ENCODE data around the gene CYP26C1.

DNA sequence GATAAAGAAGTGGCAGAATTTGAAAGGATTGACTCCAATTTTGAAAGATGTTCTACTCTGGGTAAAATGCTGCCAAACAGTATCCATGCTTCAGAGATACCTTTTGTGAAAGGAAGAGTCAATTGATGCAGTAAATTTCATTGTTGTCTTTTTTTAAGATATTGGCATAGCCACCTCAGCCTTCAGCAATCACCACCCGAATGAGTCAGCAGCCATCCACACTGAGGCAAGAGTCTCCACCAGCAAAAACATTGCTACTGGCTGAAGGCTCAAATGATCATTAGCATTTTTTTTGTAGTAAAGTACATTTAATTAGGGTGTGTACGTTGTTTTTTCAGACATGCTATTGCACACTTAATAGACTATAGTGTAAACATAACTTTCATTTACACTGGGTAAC is 31.7 kb upstream of the CYP26C1 start:
- TF ChIP-seq, protein P1, sequence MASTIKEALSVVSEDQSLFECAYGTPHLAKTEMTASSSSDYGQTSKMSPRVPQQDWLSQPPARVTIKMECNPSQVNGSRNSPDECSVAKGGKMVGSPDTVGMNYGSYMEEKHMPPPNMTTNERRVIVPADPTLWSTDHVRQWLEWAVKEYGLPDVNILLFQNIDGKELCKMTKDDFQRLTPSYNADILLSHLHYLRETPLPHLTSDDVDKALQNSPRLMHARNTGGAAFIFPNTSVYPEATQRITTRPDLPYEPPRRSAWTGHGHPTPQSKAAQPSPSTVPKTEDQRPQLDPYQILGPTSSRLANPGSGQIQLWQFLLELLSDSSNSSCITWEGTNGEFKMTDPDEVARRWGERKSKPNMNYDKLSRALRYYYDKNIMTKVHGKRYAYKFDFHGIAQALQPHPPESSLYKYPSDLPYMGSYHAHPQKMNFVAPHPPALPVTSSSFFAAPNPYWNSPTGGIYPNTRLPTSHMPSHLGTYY (CRISPR knock-in tag; IDR thresholded peaks at IDR 0.05): no peak
- TF ChIP-seq, protein P2, sequence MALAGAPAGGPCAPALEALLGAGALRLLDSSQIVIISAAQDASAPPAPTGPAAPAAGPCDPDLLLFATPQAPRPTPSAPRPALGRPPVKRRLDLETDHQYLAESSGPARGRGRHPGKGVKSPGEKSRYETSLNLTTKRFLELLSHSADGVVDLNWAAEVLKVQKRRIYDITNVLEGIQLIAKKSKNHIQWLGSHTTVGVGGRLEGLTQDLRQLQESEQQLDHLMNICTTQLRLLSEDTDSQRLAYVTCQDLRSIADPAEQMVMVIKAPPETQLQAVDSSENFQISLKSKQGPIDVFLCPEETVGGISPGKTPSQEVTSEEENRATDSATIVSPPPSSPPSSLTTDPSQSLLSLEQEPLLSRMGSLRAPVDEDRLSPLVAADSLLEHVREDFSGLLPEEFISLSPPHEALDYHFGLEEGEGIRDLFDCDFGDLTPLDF (CRISPR knock-in tag; IDR thresholded peaks at IDR 0.05): no peak

Measured in WTC11 (cell line).